Fibroblast of peridontal ligament (primary cell): Measurements from ENCODE around the gene APOBEC3B.
"Not testable (repeated sequence)": the region's sequence is repeated elsewhere in the genome, so short reads cannot be mapped to it uniquely, and the experiment has no call there.

Source experiments
- DNase-seq: peaks from one replicate; pipeline ENCODE4 v3.0.0-alpha.2; 2010; ENCODE audit errors: extremely low read depth

APOBEC3B gene

DNA sequence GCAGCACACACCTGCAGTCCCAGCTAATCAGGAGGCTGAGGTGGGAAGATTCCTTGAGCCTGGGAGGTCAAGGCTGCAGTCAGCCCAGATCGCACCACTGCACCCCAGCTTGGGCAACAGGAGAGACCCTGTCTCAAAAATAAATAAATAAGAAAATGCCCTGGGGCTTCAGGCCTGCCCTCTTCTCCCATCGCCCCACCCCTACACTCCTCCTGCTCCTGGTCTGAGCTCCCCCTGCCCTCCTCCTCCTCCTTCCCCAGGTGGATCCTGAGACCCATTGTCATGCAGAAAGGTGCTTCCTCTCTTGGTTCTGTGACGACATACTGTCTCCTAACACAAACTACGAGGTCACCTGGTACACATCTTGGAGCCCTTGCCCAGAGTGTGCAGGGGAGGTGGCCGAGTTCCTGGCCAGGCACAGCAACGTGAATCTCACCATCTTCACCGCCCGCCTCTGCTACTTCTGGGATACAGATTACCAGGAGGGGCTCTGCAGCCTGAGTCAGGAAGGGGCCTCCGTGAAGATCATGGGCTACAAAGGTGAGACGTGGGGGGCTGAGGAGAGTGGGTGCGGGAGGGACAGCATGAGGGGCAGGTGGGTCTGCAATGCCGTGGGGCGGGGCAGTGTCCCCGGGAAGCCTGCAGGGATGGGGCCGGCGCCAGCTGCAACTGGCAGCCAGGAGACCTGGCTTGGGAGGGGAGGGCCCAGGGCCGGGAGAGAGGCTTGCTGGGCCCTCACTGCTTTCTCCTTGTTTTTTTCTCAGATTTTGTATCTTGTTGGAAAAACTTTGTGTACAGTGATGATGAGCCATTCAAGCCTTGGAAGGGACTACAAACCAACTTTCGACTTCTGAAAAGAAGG lies 49.5 kb downstream of the APOBEC3B start:
- not testable (repeated sequence) for DNase-seq

DNA sequence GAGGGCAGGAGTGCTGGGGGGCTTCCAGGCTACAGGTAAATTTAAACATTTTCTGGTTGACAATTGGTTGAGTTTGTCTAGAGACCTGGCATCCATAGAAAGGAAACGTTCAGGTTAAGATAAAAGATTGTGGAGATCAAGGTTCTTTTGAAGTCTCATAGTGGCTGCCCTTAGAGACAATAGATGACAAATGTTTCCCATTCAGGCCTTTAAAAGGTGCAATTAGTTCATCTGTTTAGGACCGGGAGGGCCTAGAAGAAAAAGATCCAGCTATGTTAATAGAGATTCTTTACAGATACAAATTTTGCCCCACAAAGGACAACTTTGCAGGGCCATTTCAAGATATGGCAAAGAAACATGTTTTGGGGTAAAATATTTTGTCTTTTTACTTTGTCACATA lies 54.9 kb downstream of the APOBEC3B start:
- not testable (repeated sequence) for DNase-seq

- DNase-seq, result no peak
These were observed 57.4 kb downstream of the APOBEC3B start for GRCh38 chr22:39039306-39040126.

DNA sequence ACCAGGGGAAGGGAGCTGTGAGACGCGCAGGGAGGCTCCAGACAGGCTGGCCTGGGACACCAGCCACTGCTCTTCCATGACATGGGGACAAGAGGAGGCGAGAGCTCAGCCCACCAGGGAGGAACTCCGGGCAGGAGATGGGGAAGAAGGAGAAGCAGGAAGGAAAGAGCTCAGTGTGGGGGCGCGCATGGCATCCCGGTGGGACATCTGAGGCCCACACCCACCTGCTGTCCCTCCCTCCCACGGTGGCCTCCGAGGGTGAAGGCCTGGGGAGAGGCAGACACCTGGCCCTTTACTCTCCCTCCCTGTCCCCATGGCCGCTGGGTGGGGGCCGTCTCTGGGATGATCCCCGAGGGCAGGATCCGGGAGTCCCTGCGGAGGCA lies 58.0 kb downstream of the APOBEC3B start:
- not testable (repeated sequence) for DNase-seq

GRCh38 chr22:39040538-39041296 lies 58.6 kb downstream of the APOBEC3B start, which contains the start of gene APOBEC3F:
APOBEC3F (plus strand) TSS chr22:39040864; CDS start chr22:39040961, 97 bp downstream.
- peak; percentile 48 for DNase-seq

- DNase-seq, result no peak
These were observed 59.8 kb downstream of the APOBEC3B start for GRCh38 chr22:39041908-39042307.
